Loucy (cell line): ENCODE results near the gene TRIM40.

ENCODE experiments used
- H2AFZ ChIP-seq: fragments of 200-600 bp; sonication (generic); 2 replicates; pipeline ENCODE4 v1.6.0; 2016; ENCODE audit warnings: antibody characterized with exemption, mild to moderate bottlenecking, low read length, moderate library complexity
- H3F3A ChIP-seq: fragments of 200-600 bp; 2 replicates; pipeline ENCODE4 v1.6.0; 2016; ENCODE audit warnings: antibody characterized with exemption, low read depth, mild to moderate bottlenecking
- H3K27me3 ChIP-seq: fragments of 200-600 bp; sonication (generic); 2 replicates; pipeline ENCODE4 v1.6.1; 2014; ENCODE audit warnings: low read length, mild to moderate bottlenecking; ENCODE audit not compliant: insufficient read depth, poor library complexity, severe bottlenecking
- H3K36me3 ChIP-seq: fragments of 200-600 bp; sonication (generic); 2 replicates; pipeline ENCODE4 v1.6.1; 2016; ENCODE audit warnings: low read length; ENCODE audit not compliant: insufficient read depth
- H3K4me1 ChIP-seq: fragments of 200-600 bp; sonication (generic); 2 replicates; pipeline ENCODE4 v1.5.1; 2014; ENCODE audit warnings: low read length, mild to moderate bottlenecking; ENCODE audit not compliant: insufficient read depth, poor library complexity, severe bottlenecking
- H3K4me2 ChIP-seq: fragments of 200-600 bp; sonication (generic); 2 replicates; pipeline ENCODE4 v1.6.0; 2014; ENCODE audit warnings: antibody characterized with exemption, low read length, low read depth, mild to moderate bottlenecking; ENCODE audit not compliant: poor library complexity, severe bottlenecking
- H3K4me3 ChIP-seq: fragments of 200-600 bp; sonication (generic); 2 replicates; pipeline ENCODE4 v1.5.1; 2014; ENCODE audit warnings: low read length, mild to moderate bottlenecking, mixed read lengths; ENCODE audit not compliant: poor library complexity, severe bottlenecking
- H3K79me2 ChIP-seq: fragments of 200-600 bp; sonication (generic); 2 replicates; pipeline ENCODE4 v1.6.1; 2014; ENCODE audit warnings: low read length; ENCODE audit not compliant: insufficient read depth
- H3K9ac ChIP-seq: fragments of 200-600 bp; sonication (generic); 2 replicates; pipeline ENCODE4 v1.6.0; 2014; ENCODE audit warnings: mild to moderate bottlenecking, low read depth, low read length, moderate library complexity; ENCODE audit not compliant: poor library complexity, severe bottlenecking
- H3K9me2 ChIP-seq: fragments of 200-600 bp; sonication (generic); replicated peaks from 2 replicates; pipeline ENCODE4 v1.6.1; 2016; ENCODE audit warnings: low read depth, low read length, mixed read lengths
- H3K9me3 ChIP-seq: fragments of 200-600 bp; sonication (generic); 2 replicates; pipeline ENCODE4 v1.6.1; 2014; ENCODE audit warnings: mild to moderate bottlenecking, antibody characterized with exemption, low read length, low read depth; ENCODE audit not compliant: insufficient read depth
- H4K20me1 ChIP-seq: fragments of 200-600 bp; sonication (generic); 2 replicates; pipeline ENCODE4 v1.6.0; 2014; ENCODE audit warnings: antibody characterized with exemption, low read length, mild to moderate bottlenecking; ENCODE audit not compliant: insufficient read depth, poor library complexity, severe bottlenecking
- CTCF ChIP-seq: fragments of 200-600 bp; sonication (generic); conservative IDR thresholded peaks from 2 replicates; pipeline ENCODE4 v1.5.1; 2014; ENCODE audit warnings: mild to moderate bottlenecking, antibody characterized with exemption, low read length
- EZH2phosphoT487 ChIP-seq: fragments of 200-600 bp; IDR thresholded peaks from 2 replicates; pipeline ENCODE4 v1.6.1; 2018; ENCODE audit warnings: antibody characterized with exemption, mild to moderate bottlenecking, moderate library complexity, borderline replicate concordance

TRIM40 gene

GRCh38 chr6:30175765-30176164, 39.8 kb downstream of the TRIM40 start:
- Histone ChIP-seq H3K4me2 (no peak overlapping the region), H2AFZ (no peak overlapping the region), H3K4me1 (no peaks in the 10 kb centered on the region), H3F3A (no peaks in the 10 kb centered on the region), H3K9me2 (no peaks in the 10 kb centered on the region), H3K27me3 (peaks cover 11% of the 10 kb centered on the region), H3K79me2 (no peaks in the 10 kb centered on the region), H3K9ac (no peak overlapping the region), H4K20me1 (no peaks in the 10 kb centered on the region), H3K4me3 (no peak overlapping the region), H3K36me3 (no peaks in the 10 kb centered on the region), H3K9me3 (peaks cover 4% of the 10 kb centered on the region; the same call in 1 of the 2 replicates)
- no peak for TF ChIP-seq CTCF
- TF ChIP-seq EZH2phosphoT487, result no peak

GRCh38 chr6:30178837-30179236, 42.9 kb downstream of the TRIM40 start:
- Histone ChIP-seq H3K4me1 (no peaks in the 10 kb centered on the region), H3K4me2 (no peak overlapping the region), H3K9me2 (no peaks in the 10 kb centered on the region), H3K9ac (no peak overlapping the region), H3F3A (no peaks in the 10 kb centered on the region), H2AFZ (no peak overlapping the region), H3K4me3 (no peak overlapping the region), H3K36me3 (no peaks in the 10 kb centered on the region), H4K20me1 (no peaks in the 10 kb centered on the region), H3K9me3 (peaks cover 4% of the 10 kb centered on the region; the same call in 1 of the 2 replicates), H3K79me2 (no peaks in the 10 kb centered on the region), H3K27me3 (peaks cover 11% of the 10 kb centered on the region)
- TF ChIP-seq EZH2phosphoT487 (no peak), CTCF (no peak)

DNA sequence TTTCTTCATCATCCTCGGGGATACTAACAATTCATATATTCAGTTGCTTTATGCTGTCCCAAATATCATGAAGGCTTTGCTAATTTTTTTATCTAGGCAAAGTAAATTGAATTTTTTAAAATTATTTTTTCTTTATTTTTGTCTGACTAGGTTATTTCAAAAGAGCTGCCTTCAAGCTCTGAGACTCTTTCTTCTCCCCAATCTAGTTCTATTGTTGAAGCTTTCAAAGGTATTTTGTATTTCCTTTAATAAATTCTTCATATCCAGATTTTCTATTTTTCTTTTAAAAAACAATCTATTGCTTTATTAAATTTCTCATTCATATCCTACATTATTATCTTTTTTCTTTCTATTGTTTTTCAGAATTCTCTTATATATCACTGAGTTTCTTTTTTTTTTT, 44.2 kb downstream of the TRIM40 start:
- Histone ChIP-seq H3K4me2 (no peak overlapping the region), H3K4me1 (no peaks in the 10 kb centered on the region), H4K20me1 (no peaks in the 10 kb centered on the region), H3K36me3 (peaks cover 5% of the 10 kb centered on the region; the same call in 1 of the 2 replicates), H3K79me2 (no peaks in the 10 kb centered on the region), H2AFZ (no peak overlapping the region), H3F3A (no peaks in the 10 kb centered on the region), H3K9me3 (peaks cover 4% of the 10 kb centered on the region; the same call in 1 of the 2 replicates), H3K9me2 (no peaks in the 10 kb centered on the region), H3K27me3 (peaks cover 11% of the 10 kb centered on the region), H3K9ac (no peak overlapping the region), H3K4me3 (no peak overlapping the region)
- TF ChIP-seq CTCF (no peak), EZH2phosphoT487 (no peak)
